SK-N-SH treated with all-trans-retinoic acid at 6 μM for 48 hours (cell line): ENCODE results near the gene CEP192.

ENCODE experiments used
- ATAC-seq: fragments of 200-7000 bp; cut with Tn5 transposase; 3 replicates; pipeline ENCODE4 v1.9.1; 2020; ENCODE audit warnings: mild to moderate bottlenecking, moderate library complexity
- ARNTL ChIP-seq: fragments of 450-650 bp; formaldehyde crosslinking; IDR thresholded peaks from 2 replicates; pipeline ENCODE4 v1.5.0; 2020; ENCODE audit warnings: low read depth, mild to moderate bottlenecking, moderate library complexity, borderline replicate concordance
- CSDC2 ChIP-seq: fragments of 250-450 bp; sonication (Bioruptor Pico); IDR thresholded peaks from 2 replicates; pipeline ENCODE4 v1.5.0; 2020; ENCODE audit warnings: mild to moderate bottlenecking, moderate library complexity
- ESRRG ChIP-seq: fragments of 250-450 bp; sonication (Bioruptor Pico); IDR thresholded peaks from 2 replicates; pipeline ENCODE4 v1.6.1; 2021; ENCODE audit warnings: mild to moderate bottlenecking
- GLIS3 ChIP-seq: fragments of 250-450 bp; sonication (Bioruptor Pico); IDR thresholded peaks from 2 replicates; pipeline ENCODE4 v1.5.0; 2020; ENCODE audit warnings: mild to moderate bottlenecking, moderate library complexity
- ISL1 ChIP-seq: fragments of 250-450 bp; sonication (Bioruptor Pico); IDR thresholded peaks from 2 replicates; pipeline ENCODE4 v2.1.2; 2022; ENCODE audit warnings: mild to moderate bottlenecking, moderate library complexity
- PPARA ChIP-seq: fragments of 250-450 bp; sonication (Bioruptor Pico); IDR thresholded peaks from 2 replicates; pipeline ENCODE4 v1.5.0; 2020; ENCODE audit warnings: mild to moderate bottlenecking, borderline replicate concordance
- RARB ChIP-seq: fragments of 250-450 bp; sonication (Bioruptor Pico); IDR thresholded peaks from 2 replicates; pipeline ENCODE4 v1.8.0; 2021; ENCODE audit warnings: mild to moderate bottlenecking, moderate library complexity
- SNAI2 ChIP-seq: fragments of 250-450 bp; sonication (Bioruptor Pico); IDR thresholded peaks from 2 replicates; pipeline ENCODE4 v1.5.0; 2020; ENCODE audit warnings: mild to moderate bottlenecking, moderate library complexity
- TCF4 ChIP-seq: fragments of 250-450 bp; sonication (Bioruptor Pico); IDR thresholded peaks from 2 replicates; pipeline ENCODE4 v1.8.0; 2021; ENCODE audit warnings: mild to moderate bottlenecking, moderate library complexity, borderline replicate concordance
- TOX ChIP-seq: fragments of 250-450 bp; sonication (Bioruptor Pico); IDR thresholded peaks from 2 replicates; pipeline ENCODE4 v1.8.0; 2021; ENCODE audit warnings: mild to moderate bottlenecking, moderate library complexity, borderline replicate concordance
- ZC3H10 ChIP-seq: fragments of 250-450 bp; sonication (Bioruptor Pico); IDR thresholded peaks from 2 replicates; pipeline ENCODE4 v1.5.1; 2021; ENCODE audit warnings: mild to moderate bottlenecking, moderate library complexity
- ZFP3 ChIP-seq: fragments of 250-450 bp; sonication (Bioruptor Pico); IDR thresholded peaks from 2 replicates; pipeline ENCODE4 v1.5.0; 2020; ENCODE audit warnings: mild to moderate bottlenecking, moderate library complexity
- ZFP30 ChIP-seq: fragments of 450-650 bp; formaldehyde crosslinking; IDR thresholded peaks from 2 replicates; pipeline ENCODE4 v1.5.0; 2022; ENCODE audit warnings: mild to moderate bottlenecking, moderate library complexity
- ZNF70 ChIP-seq: fragments of 450-650 bp; formaldehyde crosslinking; IDR thresholded peaks from 2 replicates; pipeline ENCODE4 v1.5.0; 2020; ENCODE audit warnings: mild to moderate bottlenecking, moderate library complexity
- ZNF8 ChIP-seq: fragments of 450-650 bp; formaldehyde crosslinking; IDR thresholded peaks from 2 replicates; pipeline ENCODE4 v1.5.0; 2020; ENCODE audit warnings: mild to moderate bottlenecking, moderate library complexity
- TF ChIP-seq, protein P1 (sequence below): fragments of 250-450 bp; sonication (Bioruptor Pico); IDR thresholded peaks from 2 replicates; pipeline ENCODE4 v1.5.1; 2020; ENCODE audit warnings: low read depth, mild to moderate bottlenecking, moderate library complexity
- TF ChIP-seq, protein P2 (sequence below): fragments of 250-450 bp; sonication (Bioruptor Pico); IDR thresholded peaks from 2 replicates; pipeline ENCODE4 v1.5.1; 2021; ENCODE audit warnings: mild to moderate bottlenecking, moderate library complexity
- TF ChIP-seq, protein P3 (sequence below): fragments of 250-450 bp; sonication (Bioruptor Pico); IDR thresholded peaks from 2 replicates; pipeline ENCODE4 v1.5.0; 2020; ENCODE audit warnings: mild to moderate bottlenecking, moderate library complexity
- TF ChIP-seq, protein P4 (sequence below): fragments of 250-450 bp; sonication (Bioruptor Pico); IDR thresholded peaks from 2 replicates; pipeline ENCODE4 v1.8.0; 2020; ENCODE audit warnings: mild to moderate bottlenecking, moderate library complexity, borderline replicate concordance
- TF ChIP-seq, protein P5 (sequence below): fragments of 250-450 bp; sonication (Bioruptor Pico); IDR thresholded peaks from 2 replicates; pipeline ENCODE4 v1.8.0; 2021; ENCODE audit warnings: low read depth, mild to moderate bottlenecking, moderate library complexity, borderline replicate concordance

The CEP192 gene

DNA sequence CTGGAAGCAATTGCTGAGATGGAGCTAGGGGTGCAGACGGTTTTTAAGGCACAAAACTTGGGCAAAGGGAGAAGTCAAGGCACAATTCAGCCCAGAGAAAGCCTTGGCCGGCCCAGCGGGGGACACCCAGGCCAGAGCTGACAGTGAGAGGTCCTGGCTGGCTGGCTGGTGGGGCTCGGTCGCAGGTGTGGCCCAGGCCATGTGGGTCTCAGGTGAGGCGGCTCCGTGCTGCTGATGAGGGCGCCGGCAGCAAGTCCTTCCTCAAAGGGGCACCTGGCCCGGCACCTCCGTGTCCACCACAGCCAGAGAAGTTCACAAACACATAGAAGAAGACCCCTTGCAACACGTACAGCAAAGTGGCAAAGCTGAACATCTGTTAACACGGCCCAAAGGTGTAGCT, 173.2 kb downstream of the CEP192 start (continued):
- TF ChIP-seq ARNTL (CRISPR knock-in tag), result no peak
- TF ChIP-seq, protein P1, sequence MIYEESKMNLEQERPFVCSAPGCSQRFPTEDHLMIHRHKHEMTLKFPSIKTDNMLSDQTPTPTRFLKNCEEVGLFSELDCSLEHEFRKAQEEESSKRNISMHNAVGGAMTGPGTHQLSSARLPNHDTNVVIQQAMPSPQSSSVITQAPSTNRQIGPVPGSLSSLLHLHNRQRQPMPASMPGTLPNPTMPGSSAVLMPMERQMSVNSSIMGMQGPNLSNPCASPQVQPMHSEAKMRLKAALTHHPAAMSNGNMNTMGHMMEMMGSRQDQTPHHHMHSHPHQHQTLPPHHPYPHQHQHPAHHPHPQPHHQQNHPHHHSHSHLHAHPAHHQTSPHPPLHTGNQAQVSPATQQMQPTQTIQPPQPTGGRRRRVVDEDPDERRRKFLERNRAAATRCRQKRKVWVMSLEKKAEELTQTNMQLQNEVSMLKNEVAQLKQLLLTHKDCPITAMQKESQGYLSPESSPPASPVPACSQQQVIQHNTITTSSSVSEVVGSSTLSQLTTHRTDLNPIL (CRISPR knock-in tag), result no peak
- TF ChIP-seq SNAI2 (CRISPR knock-in tag), result no peak
- TF ChIP-seq TCF4 (CRISPR knock-in tag), result no peak
- TF ChIP-seq ZC3H10 (CRISPR knock-in tag), result no peak
- TF ChIP-seq ZFP30 (CRISPR knock-in tag), result no peak
- TF ChIP-seq RARB (CRISPR knock-in tag), result no peak

DNA sequence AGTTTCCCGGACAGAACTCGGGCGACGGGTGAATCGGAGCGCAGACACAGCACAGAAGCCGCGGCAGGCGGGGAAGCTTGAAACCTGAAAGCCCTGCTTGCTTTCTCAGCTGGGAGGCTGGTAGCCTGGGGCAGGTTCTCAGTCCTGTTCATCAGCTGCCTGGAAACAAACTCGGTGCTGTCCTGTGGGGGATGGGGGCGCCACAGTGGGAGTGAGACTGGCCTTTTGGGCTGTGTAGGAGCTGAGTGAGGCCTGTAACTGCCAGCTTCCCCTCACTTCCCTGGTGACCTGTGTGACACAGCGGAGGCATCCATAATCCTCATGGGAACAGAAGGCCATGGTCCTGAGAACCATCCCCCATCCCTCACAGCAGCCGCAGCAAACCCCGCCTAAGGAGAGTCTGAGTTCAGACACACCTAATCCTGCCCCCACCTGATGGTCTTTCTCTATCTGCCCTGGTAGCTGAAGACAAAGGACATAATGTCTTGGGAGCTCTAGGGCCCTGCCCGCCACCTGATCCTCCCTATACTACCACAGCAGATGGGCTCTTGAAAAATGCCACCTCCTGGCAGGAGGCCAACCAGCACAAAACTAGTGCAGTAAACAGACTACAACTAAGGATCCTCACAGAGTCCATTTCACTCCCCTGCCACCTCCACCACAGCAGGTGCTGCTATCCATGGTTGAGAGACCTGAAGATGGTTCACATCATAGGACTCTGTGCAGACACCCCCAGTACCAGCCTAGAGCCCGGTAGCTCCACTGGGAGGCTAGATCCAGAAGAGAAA, 174.7 kb downstream of the CEP192 start:
- TF ChIP-seq SNAI2 (CRISPR knock-in tag) (no peak), ZFP30 (CRISPR knock-in tag) (no peak), CSDC2 (CRISPR knock-in tag) (no peak), PPARA (CRISPR knock-in tag) (no peak), ZC3H10 (CRISPR knock-in tag) (no peak), ESRRG (no peak), GLIS3 (no peak), ZNF70 (CRISPR knock-in tag) (no peak), TOX (CRISPR knock-in tag) (no peak), ZNF8 (CRISPR knock-in tag) (no peak), ZFP3 (CRISPR knock-in tag) (no peak), RARB (CRISPR knock-in tag) (no peak)
- TF ChIP-seq, protein P2, sequence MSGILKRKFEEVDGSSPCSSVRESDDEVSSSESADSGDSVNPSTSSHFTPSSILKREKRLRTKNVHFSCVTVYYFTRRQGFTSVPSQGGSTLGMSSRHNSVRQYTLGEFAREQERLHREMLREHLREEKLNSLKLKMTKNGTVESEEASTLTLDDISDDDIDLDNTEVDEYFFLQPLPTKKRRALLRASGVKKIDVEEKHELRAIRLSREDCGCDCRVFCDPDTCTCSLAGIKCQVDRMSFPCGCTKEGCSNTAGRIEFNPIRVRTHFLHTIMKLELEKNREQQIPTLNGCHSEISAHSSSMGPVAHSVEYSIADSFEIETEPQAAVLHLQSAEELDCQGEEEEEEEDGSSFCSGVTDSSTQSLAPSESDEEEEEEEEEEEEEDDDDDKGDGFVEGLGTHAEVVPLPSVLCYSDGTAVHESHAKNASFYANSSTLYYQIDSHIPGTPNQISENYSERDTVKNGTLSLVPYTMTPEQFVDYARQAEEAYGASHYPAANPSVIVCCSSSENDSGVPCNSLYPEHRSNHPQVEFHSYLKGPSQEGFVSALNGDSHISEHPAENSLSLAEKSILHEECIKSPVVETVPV, result no peak
- TF ChIP-seq, protein P3, sequence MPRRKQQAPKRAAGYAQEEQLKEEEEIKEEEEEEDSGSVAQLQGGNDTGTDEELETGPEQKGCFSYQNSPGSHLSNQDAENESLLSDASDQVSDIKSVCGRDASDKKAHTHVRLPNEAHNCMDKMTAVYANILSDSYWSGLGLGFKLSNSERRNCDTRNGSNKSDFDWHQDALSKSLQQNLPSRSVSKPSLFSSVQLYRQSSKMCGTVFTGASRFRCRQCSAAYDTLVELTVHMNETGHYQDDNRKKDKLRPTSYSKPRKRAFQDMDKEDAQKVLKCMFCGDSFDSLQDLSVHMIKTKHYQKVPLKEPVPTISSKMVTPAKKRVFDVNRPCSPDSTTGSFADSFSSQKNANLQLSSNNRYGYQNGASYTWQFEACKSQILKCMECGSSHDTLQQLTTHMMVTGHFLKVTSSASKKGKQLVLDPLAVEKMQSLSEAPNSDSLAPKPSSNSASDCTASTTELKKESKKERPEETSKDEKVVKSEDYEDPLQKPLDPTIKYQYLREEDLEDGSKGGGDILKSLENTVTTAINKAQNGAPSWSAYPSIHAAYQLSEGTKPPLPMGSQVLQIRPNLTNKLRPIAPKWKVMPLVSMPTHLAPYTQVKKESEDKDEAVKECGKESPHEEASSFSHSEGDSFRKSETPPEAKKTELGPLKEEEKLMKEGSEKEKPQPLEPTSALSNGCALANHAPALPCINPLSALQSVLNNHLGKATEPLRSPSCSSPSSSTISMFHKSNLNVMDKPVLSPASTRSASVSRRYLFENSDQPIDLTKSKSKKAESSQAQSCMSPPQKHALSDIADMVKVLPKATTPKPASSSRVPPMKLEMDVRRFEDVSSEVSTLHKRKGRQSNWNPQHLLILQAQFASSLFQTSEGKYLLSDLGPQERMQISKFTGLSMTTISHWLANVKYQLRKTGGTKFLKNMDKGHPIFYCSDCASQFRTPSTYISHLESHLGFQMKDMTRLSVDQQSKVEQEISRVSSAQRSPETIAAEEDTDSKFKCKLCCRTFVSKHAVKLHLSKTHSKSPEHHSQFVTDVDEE (CRISPR knock-in tag), result no peak
- TF ChIP-seq, protein P4, sequence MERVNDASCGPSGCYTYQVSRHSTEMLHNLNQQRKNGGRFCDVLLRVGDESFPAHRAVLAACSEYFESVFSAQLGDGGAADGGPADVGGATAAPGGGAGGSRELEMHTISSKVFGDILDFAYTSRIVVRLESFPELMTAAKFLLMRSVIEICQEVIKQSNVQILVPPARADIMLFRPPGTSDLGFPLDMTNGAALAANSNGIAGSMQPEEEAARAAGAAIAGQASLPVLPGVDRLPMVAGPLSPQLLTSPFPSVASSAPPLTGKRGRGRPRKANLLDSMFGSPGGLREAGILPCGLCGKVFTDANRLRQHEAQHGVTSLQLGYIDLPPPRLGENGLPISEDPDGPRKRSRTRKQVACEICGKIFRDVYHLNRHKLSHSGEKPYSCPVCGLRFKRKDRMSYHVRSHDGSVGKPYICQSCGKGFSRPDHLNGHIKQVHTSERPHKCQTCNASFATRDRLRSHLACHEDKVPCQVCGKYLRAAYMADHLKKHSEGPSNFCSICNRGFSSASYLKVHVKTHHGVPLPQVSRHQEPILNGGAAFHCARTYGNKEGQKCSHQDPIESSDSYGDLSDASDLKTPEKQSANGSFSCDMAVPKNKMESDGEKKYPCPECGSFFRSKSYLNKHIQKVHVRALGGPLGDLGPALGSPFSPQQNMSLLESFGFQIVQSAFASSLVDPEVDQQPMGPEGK (CRISPR knock-in tag), result no peak
- TF ChIP-seq, protein P5, sequence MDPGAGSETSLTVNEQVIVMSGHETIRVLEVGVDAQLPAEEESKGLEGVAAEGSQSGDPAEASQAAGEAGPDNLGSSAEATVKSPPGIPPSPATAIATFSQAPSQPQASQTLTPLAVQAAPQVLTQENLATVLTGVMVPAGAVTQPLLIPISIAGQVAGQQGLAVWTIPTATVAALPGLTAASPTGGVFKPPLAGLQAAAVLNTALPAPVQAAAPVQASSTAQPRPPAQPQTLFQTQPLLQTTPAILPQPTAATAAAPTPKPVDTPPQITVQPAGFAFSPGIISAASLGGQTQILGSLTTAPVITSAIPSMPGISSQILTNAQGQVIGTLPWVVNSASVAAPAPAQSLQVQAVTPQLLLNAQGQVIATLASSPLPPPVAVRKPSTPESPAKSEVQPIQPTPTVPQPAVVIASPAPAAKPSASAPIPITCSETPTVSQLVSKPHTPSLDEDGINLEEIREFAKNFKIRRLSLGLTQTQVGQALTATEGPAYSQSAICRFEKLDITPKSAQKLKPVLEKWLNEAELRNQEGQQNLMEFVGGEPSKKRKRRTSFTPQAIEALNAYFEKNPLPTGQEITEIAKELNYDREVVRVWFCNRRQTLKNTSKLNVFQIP (CRISPR knock-in tag), result no peak

DNA sequence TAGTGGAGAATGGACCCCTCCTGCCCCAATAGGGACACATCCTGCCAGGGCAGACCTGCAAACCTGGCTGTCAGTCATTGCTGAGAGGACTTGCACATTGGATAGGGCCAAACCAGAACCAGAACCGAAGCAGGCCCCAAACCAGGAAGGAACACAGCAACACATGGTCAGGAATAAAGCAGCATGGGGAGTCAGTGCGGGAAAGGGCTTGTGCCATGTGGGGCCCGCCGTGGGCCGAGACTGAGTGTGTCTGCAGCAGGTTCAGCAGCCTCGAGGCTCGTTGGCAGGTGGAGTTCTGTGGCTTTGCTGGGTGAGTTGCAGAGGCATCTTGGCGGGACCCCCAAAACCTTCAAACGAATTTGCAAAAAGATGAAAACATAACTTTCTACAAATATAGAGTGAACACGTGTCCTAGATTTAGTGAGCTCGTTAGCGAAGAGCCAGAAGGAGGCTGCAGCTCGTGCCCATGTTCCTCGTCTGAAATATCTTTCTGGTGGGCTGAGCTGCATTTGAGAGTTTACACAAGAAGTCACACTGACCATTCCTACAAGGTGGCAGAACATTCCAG, 182.5 kb downstream of the CEP192 start:
- ATAC-seq, result no peak
- TF ChIP-seq ISL1 (no peak), PPARA (CRISPR knock-in tag) (no peak), GLIS3 (no peak), SNAI2 (CRISPR knock-in tag) (no peak), ZFP30 (CRISPR knock-in tag) (no peak), ESRRG (no peak)
- TF ChIP-seq, protein P5 (CRISPR knock-in tag), result no peak
- TF ChIP-seq, protein P4 (CRISPR knock-in tag), result no peak
- TF ChIP-seq, protein P3 (CRISPR knock-in tag), result no peak

More for the DNA sequence above, 174.7 kb downstream of the CEP192 start:
- ATAC-seq, result no peak
